Measurements from ENCODE around the gene VAMP8. TPM values are rescaled to one million over a fixed set of nuclear protein-coding genes. Genes with fewer than 3 reads are reported as not detected.
"Not testable (repeated sequence)": the region's sequence is repeated elsewhere in the genome, so short reads cannot be mapped to it uniquely, and the experiment has no call there.

Gene VAMP8
- polyA plus RNA-seq, 1 donor from 2014 or later = 240 TPM

DNA sequence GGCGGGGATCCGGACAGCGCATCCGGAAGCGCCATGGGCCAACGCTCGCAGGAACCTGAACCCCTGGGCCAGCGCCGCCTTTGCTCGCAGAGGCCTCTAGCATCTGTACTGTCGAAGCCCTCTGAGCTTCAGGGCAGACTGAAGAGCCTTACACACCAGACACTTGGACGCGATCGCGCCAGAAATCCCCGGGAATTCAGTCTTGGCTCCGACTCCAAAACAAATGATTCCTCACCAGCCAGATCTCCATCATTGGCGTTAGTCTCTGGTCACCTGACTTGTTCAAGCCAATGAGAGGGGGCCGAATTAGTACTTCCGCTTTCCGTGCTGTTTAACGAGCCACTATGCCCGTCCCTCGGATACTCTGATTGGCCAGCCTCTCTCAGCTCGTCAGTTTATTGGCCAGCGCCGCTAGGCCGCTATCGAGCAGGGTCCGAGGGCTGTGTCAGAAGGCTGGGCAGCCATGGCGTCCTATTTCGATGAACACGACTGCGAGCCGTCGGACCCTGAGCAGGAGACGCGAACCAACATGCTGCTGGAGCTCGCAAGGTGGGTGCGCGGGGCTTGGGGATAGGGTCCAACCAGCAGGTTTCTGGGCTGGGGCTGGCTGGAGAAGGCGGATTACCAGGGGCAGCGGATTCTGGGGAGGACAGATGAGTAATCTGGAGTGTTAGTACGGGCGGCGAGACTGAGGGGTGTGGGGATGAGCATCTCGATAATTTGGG lies 18.1 kb downstream of the VAMP8 start, which contains the start of gene RNF181:
Gene RNF181 (plus strand): TSS at position 445 of the 725 bp plus-strand sequence. CDS start 19 bp downstream, at position 464.
- Mint-ChIP-seq H3K27me3 (no peaks in the 10 kb centered on the region), H3K36me3 (peaks cover 3% of the 10 kb centered on the region), H3K27ac (peak within 1 kb of the TSS; percentile 75 to 100 (median 97)), H3K4me1 (peaks cover 15 to 26% (median 15%) of the 10 kb centered on the region in 3 donors), H3K4me3 (peak within 1 kb of the TSS; percentile 96 to 100 (median 98)), H3K9me3 (no peaks in the 10 kb centered on the region)

- peaks cover 3% of the 10 kb centered on the region for H3K36me3 Mint-ChIP-seq
- H3K9me3 Mint-ChIP-seq = no peaks in the 10 kb centered on the region
- peak overlapping the region; percentile 96 to 100 (median 98) for H3K4me3 Mint-ChIP-seq
- no peaks in the 10 kb centered on the region for H3K27me3 Mint-ChIP-seq
- peaks cover 15 to 26% (median 15%) of the 10 kb centered on the region in 3 donors for H3K4me1 Mint-ChIP-seq
- H3K27ac Mint-ChIP-seq = peak overlapping the region; percentile 75 to 100 (median 97)
Measured at GRCh38 chr2:85596026-85596333, 18.6 kb downstream of the VAMP8 start.

- Mint-ChIP-seq H3K27ac (peak overlapping the region in 2 of 3 donors; percentile 75 to 100), H3K27me3 (no peaks in the 10 kb centered on the region), H3K4me3 (peak overlapping the region; percentile 96 to 100 (median 98)), H3K9me3 (no peaks in the 10 kb centered on the region), H3K4me1 (peaks cover 15 to 27% (median 21%) of the 10 kb centered on the region in 3 donors), H3K36me3 (peaks cover 3% of the 10 kb centered on the region)
Measured at GRCh38 chr2:85596486-85597143, 19.2 kb downstream of the VAMP8 start.

DNA sequence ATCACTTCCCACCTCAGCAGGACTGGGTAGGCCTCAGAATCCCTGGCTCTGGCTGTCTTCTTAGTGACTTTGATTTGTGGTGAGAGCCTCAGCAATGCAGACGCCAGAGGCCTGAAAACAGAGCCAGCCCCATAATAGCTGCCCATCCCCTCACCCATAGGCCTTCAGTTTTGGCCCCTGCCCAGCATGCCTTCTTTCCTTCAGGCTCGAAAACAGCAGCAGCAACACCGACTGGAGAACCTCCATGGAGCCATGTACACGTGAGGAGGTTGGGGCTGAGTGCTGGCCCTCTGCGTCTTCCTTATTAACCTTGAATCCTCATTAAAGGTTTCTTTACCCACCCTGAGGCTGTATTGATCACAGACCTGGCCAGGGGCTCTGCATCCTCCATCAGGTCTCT lies 19.9 kb downstream of the VAMP8 start:
- H3K4me1 Mint-ChIP-seq = peaks cover 15 to 31% (median 24%) of the 10 kb centered on the region in 3 donors

DNA sequence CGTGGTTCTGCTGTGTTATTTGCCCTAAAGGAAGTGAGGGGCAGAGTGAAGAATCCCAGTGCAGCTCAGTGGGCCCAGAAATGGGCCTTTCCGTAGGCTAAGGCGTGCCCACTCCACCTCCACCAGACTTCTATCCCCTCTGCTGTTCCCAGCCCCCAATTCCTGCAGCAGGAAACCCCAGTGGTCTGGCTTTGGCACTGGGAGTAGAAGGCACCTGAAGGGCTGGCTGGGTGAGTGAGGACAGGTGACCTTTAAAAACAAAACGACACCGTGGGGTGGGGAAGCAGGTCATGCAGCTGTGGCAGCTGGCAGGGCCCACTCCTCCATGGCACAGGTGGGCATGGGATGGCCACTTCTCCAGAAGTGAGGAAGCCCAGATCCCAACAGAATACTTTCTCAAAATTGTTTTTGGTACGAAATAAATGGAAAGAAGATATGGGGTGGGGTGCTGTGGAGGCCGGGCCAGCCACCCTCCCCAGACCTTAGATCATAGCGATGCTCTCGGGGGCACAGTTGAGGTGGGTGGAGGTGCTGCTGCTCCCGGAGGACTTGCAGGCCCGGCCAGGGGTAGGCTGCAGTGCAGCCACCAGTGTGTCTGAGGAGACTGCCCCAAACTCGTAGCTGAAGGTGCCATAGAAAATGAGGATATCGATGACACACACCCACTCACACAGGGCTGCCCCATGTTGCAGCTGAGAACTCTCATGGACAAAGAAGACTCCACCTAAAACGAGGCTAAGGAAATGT lies 21.4 kb downstream of the VAMP8 start:
- Mint-ChIP-seq H3K27me3 (no peaks in the 10 kb centered on the region), H3K4me1 (peaks cover 20 to 35% (median 28%) of the 10 kb centered on the region in 3 donors), H3K36me3 (peaks cover 3% of the 10 kb centered on the region), H3K9me3 (no peaks in the 10 kb centered on the region), H3K27ac (peak overlapping the region in 1 of 3 donors; percentile 37), H3K4me3 (peak overlapping the region in 2 of 4 donors; percentile 66 to 91)

More for the DNA sequence above, 19.9 kb downstream of the VAMP8 start:
- Mint-ChIP-seq H3K9me3 (no peaks in the 10 kb centered on the region), H3K36me3 (peaks cover 3% of the 10 kb centered on the region), H3K27me3 (no peaks in the 10 kb centered on the region), H3K4me3 (peak overlapping the region in 2 of 4 donors; percentile 51 to 96), H3K27ac (peak overlapping the region in 1 of 3 donors; percentile 31)

GRCh38 chr2:85599468-85600234 lies 22.3 kb downstream of the VAMP8 start:
- H3K9me3 Mint-ChIP-seq = no peaks in the 10 kb centered on the region
- H3K36me3 Mint-ChIP-seq = no peaks in the 10 kb centered on the region
- H3K4me1 Mint-ChIP-seq = peaks cover 15 to 33% (median 27%) of the 10 kb centered on the region in 3 donors
- peak overlapping the region in 2 of 4 donors; percentile 65 to 91 for H3K4me3 Mint-ChIP-seq
- peak overlapping the region in 2 of 3 donors; percentile 64 to 85 for H3K27ac Mint-ChIP-seq
- H3K27me3 Mint-ChIP-seq = no peaks in the 10 kb centered on the region

DNA sequence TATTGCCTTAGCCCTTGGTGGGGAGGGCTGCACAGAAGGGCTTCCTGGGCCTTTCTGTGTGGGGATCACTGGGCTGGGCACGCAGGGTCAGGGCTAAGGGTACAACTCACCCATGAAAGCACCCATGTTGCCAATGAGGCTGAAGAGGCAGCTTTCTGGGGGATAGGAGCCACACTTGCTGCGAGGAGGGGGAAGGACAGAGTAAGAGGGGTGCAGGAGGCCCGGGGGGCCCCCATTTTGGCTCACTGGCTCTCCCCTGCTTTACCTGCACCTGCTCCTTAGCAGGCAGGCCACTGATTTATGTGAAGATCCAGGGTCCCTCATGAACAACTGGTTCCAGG lies 22.8 kb downstream of the VAMP8 start:
- Mint-ChIP-seq H3K4me3 (peak overlapping the region in 2 of 4 donors; percentile 65 to 91), H3K9me3 (no peaks in the 10 kb centered on the region), H3K27me3 (no peaks in the 10 kb centered on the region), H3K4me1 (peaks cover 17 to 35% (median 28%) of the 10 kb centered on the region in 3 donors), H3K27ac (peak overlapping the region in 2 of 3 donors; percentile 64 to 85), H3K36me3 (no peaks in the 10 kb centered on the region)

DNA sequence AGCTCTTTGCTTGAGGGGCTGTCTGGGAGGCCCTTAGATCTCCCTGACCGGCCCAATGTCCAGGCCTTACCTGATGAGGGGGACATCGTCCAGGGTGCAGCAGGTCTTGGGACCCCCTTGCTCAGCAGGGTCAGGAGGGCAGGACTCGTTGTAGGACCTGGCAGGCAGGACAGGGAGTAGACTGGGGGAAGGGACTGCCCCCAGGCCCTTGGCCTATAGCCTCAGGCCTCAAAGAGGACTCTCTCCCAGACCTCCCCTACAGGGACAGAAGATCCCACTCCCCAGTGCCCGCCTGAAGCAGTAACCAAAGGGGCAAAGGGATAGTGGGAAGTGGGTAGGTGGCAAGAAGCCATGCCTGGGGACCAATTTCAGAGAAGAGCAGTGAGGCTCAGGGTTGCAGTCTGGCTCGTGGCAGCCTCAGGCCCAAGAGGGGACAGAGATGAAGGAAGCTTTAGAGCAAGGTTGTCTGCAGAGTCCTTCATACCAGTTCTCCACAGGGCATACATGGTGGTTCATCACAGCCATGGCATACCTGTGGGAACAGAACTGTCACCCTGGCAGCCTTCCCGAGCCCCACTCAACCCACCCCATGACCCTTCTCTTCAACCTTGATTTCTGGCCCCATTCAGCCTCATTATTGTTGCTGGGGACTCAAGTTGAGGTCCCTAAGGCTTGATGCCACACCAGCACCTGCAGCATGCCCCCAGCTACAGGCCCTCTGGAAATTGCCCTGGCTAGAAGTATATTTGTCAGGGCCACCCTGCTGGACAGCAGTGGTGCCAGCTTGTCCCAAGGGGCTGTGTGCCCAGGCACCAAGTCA lies 23.8 kb downstream of the VAMP8 start:
- Mint-ChIP-seq H3K27me3 (no peaks in the 10 kb centered on the region), H3K9me3 (no peaks in the 10 kb centered on the region), H3K27ac (peak overlapping the region; percentile 63 to 81 (median 64)), H3K36me3 (no peaks in the 10 kb centered on the region), H3K4me3 (peak overlapping the region; percentile 83 to 94 (median 92)), H3K4me1 (peaks cover 16 to 33% (median 24%) of the 10 kb centered on the region in 3 donors)

DNA sequence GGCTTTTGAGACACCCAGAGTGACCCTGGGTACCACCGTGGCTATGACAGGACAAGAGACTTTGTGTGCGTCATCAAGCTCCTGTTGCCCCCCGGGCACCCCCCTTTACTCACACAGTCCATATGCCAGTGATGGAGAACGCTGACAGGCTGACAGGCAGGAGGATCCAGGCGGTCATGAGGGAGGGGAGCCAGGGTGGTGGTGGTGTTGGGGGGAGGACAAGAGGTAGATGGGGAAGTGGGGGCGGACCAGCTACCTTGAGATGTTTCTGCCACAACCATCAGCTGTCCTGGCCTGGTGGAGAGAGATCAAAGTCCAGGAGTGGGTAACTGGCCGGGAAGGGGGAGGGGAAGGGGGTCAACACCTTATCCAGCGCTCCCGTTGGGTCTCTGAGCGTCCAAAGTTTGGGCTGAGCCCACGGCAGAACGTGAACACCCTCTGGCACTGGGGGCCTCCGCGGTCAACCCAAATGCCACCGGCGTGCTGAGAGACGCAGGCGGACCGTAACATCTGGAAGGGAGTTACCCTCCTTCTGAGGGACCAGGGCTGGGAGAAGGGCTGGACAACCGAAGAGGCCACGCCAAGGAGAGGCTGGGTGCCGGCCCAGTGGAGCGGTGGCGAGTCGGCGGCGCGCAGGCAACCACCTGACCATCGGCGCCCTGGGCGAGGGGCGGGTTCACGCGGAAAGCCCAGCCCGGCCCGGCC lies 24.5 kb downstream of the VAMP8 start:
- Mint-ChIP-seq H3K36me3 (no peaks in the 10 kb centered on the region), H3K4me1 (peaks cover 18 to 28% (median 24%) of the 10 kb centered on the region in 3 donors), H3K27me3 (no peaks in the 10 kb centered on the region)

GRCh38 chr2:85602476-85603234 lies 25.3 kb downstream of the VAMP8 start, which contains the start of gene TMEM150A:
Gene TMEM150A, minus strand, starts transcription at chr2:85602698. Its CDS starts 750 bp downstream, at chr2:85601948.
- Mint-ChIP-seq H3K9me3 (no peaks in the 10 kb centered on the region), H3K4me3 (peak within 1 kb of the TSS; percentile 91 to 96 (median 92)), H3K36me3 (no peaks in the 10 kb centered on the region), H3K27ac (peak within 1 kb of the TSS; percentile 65 to 81 (median 74)), H3K27me3 (no peaks in the 10 kb centered on the region), H3K4me1 (peaks cover 19 to 30% (median 26%) of the 10 kb centered on the region in 3 donors)

More for the DNA sequence above, 24.5 kb downstream of the VAMP8 start:
- Mint-ChIP-seq H3K4me3 (peak overlapping the region; percentile 83 to 94 (median 92)), H3K27ac (peak overlapping the region in 2 of 3 donors; percentile 64 to 81), H3K9me3 (no peaks in the 10 kb centered on the region)

GRCh38 chr2:85604133-85604444 lies 26.7 kb downstream of the VAMP8 start:
- Mint-ChIP-seq H3K4me3 (peak overlapping the region in 2 of 4 donors; percentile 43 to 91), H3K4me1 (peaks cover 24 to 37% (median 29%) of the 10 kb centered on the region in 3 donors), H3K27ac (peak overlapping the region in 2 of 3 donors; percentile 49 to 63)
- H3K27me3 Mint-ChIP-seq, H3K9me3 Mint-ChIP-seq, H3K36me3 Mint-ChIP-seq: not testable (repeated sequence)

DNA sequence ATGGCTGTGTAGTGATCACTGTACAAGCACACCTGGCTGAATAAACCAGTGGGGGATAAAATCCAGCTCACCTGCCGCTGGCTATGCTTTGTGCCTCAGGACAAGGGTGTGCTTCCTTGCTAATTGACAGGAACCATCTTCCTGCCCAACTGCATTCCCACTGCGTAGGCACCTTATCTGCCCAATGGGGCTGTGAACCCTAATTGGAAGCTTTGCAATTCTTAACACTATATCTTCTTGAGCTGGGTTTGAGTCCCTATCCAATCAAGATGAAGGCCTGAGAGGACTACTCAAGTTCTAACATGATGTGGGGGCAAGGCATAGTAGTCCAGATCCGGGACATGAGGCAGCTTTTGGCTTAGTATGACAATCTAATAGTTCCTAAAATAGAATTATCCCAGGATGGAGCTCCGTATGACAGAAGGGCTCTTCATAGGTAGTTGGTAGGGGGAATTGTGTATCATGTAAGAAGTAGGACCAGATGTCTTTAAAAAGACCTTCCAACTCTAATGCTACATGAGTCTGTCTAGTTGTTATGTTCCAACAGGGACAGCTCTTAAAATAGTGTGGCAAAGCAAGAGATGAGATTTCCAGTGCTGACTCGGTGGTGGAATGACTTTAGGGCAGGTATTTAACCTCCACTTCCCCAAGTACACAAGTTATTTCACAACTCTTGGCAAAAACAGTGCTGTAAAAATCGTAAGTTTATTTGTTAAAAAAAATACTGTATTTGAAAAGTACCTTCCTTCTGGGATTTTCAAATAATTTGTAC lies 27.4 kb downstream of the VAMP8 start:
- H3K9me3 Mint-ChIP-seq = no peaks in the 10 kb centered on the region
- H3K4me3 Mint-ChIP-seq = peak overlapping the region in 1 of 4 donors; percentile 80
- no peaks in the 10 kb centered on the region for H3K36me3 Mint-ChIP-seq
- H3K4me1 Mint-ChIP-seq = peaks cover 24 to 41% (median 32%) of the 10 kb centered on the region in 3 donors
- peak overlapping the region in 1 of 3 donors; percentile 48 for H3K27ac Mint-ChIP-seq
- no peaks in the 10 kb centered on the region for H3K27me3 Mint-ChIP-seq
